Keratinocyte (primary cell): ENCODE measurements around the gene STEAP1B.

ENCODE experiments used
- EZH2 ChIP-seq: IDR thresholded peaks from one replicate; pipeline ENCODE4 v1.6.1; 2012; ENCODE audit warnings: inconsistent platforms, mild to moderate bottlenecking, low read length, moderate library complexity
- TF ChIP-seq, protein P1 (sequence below), 3 experiments: IDR thresholded peaks in 1 of 3; conservative IDR thresholded peaks in 1 of 3; optimal IDR thresholded peaks in 1 of 3; 2 replicates in 2 of 3; 3 replicates in 1 of 3; pipeline versions ENCODE3 to v1.5.1; 2011; ENCODE audit warnings: low read length in 3 of 3, mild to moderate bottlenecking in 3 of 3, moderate library complexity in 2 of 3, control low read depth in 1 of 3, inconsistent platforms in 1 of 3; ENCODE audit not compliant: insufficient read depth in 2 of 3; ENCODE audit errors: extremely low read depth in 1 of 3

DNA sequence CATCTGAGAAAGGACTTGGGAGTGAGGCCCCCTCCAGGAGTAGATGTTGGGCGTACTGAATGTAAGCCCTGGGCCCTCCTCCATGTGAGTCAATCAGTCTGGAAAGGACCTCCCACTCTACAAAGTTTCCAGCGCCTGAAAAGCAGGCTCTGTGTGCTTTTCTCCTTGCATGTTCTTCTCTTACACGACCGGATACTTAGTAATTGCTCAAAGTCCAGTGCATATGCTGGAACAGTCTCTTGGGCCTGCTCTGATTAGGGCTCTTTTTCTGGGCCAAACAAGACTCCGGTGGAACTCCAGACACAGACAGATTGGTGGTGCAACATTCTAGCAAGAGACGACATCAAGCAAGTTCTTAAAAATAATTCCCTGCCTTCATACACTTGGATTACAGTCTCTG is 104.8 kb downstream of the STEAP1B start:
- TF ChIP-seq, protein P1, sequence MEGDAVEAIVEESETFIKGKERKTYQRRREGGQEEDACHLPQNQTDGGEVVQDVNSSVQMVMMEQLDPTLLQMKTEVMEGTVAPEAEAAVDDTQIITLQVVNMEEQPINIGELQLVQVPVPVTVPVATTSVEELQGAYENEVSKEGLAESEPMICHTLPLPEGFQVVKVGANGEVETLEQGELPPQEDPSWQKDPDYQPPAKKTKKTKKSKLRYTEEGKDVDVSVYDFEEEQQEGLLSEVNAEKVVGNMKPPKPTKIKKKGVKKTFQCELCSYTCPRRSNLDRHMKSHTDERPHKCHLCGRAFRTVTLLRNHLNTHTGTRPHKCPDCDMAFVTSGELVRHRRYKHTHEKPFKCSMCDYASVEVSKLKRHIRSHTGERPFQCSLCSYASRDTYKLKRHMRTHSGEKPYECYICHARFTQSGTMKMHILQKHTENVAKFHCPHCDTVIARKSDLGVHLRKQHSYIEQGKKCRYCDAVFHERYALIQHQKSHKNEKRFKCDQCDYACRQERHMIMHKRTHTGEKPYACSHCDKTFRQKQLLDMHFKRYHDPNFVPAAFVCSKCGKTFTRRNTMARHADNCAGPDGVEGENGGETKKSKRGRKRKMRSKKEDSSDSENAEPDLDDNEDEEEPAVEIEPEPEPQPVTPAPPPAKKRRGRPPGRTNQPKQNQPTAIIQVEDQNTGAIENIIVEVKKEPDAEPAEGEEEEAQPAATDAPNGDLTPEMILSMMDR (optimal IDR thresholded peaks at IDR 0.05 in 1 of 3, IDR thresholded peaks at IDR 0.05 in 1 of 3, conservative IDR thresholded peaks at IDR 0.05 in 1 of 3; ENCODE audit: extremely low read depth in 1 of 3, insufficient read depth in 2 of 3, low read length in 3 of 3) = no peak
- no peak for TF ChIP-seq EZH2
